HepG2 (cell line): ENCODE measurements around the gene SRXN1. TPM values are rescaled to one million over a fixed set of nuclear protein-coding genes. Genes with fewer than 3 reads are reported as not detected.
A peak's percentile ranks its signal among the peaks of the same experiment; 100 is the strongest.

Experiments
- ATF4 ChIP-seq, 2 experiments: fragments of 450-650 bp in 1 of 2; sonication (generic) in 1 of 2; formaldehyde crosslinking; IDR thresholded peaks; 2 replicates each; pipeline versions ENCODE4 v1.5.0 to v1.8.0; 2020 to 2022; ENCODE audit warnings: mild to moderate bottlenecking in 1 of 2, missing genetic modification reagents in 1 of 2
- DBP ChIP-seq: sonication (generic); formaldehyde crosslinking; IDR thresholded peaks from 2 replicates; pipeline ENCODE4 v1.4.0; 2020; ENCODE audit warnings: missing genetic modification reagents; ENCODE audit errors: not compliant biosample characterization
- DMAP1 ChIP-seq: IDR thresholded peaks from 2 replicates; pipeline ENCODE4 v1.6.1; 2016
- KLF13 ChIP-seq: sonication (generic); formaldehyde crosslinking; IDR thresholded peaks from 2 replicates; pipeline ENCODE4 v1.4.0; 2020; ENCODE audit warnings: mild to moderate bottlenecking, missing genetic modification reagents
- MXD3 ChIP-seq: IDR thresholded peaks from 2 replicates; pipeline ENCODE4 v1.6.1; 2016; ENCODE audit warnings: mild to moderate bottlenecking, missing biosample characterization, missing genetic modification reagents
- MYNN ChIP-seq: sonication (generic); formaldehyde crosslinking; IDR thresholded peaks from 2 replicates; pipeline ENCODE4 v1.4.0; 2020; ENCODE audit warnings: mild to moderate bottlenecking, low read depth, missing genetic modification reagents
- NCOR1 ChIP-seq: fragments of 200-600 bp; sonication (generic); IDR thresholded peaks from 2 replicates; pipeline ENCODE4 v1.7.0; 2017; ENCODE audit warnings: antibody characterized with exemption, low read length, borderline replicate concordance
- NFIC ChIP-seq: IDR thresholded peaks from 2 replicates; pipeline ENCODE4 v1.6.1; 2012; ENCODE audit warnings: mild to moderate bottlenecking, low read length, inconsistent platforms
- RERE ChIP-seq: IDR thresholded peaks from 2 replicates; pipeline ENCODE4 v1.6.1; 2016; ENCODE audit warnings: low read depth, missing genetic modification reagents, missing compliant biosample characterization
- RFX1 ChIP-seq: fragments of 450-650 bp; IDR thresholded peaks from 2 replicates; pipeline ENCODE4 v1.6.1; 2017
- SIN3B ChIP-seq: fragments of 150-350 bp; IDR thresholded peaks from 2 replicates; pipeline ENCODE4 v1.6.1; 2014; ENCODE audit warnings: low read length
- SMARCE1 ChIP-seq: fragments of 450-650 bp; IDR thresholded peaks from 2 replicates; pipeline ENCODE4 v1.6.1; 2017; ENCODE audit warnings: borderline replicate concordance
- TARDBP ChIP-seq: sonication (generic); formaldehyde crosslinking; IDR thresholded peaks from 2 replicates; pipeline ENCODE4 v1.8.0; 2022; ENCODE audit warnings: mild to moderate bottlenecking, missing genetic modification reagents
- TBP ChIP-seq: sonication (generic); formaldehyde crosslinking; IDR thresholded peaks from 2 replicates; pipeline ENCODE4 v1.5.0; 2020; ENCODE audit warnings: missing genetic modification reagents
- THAP8 ChIP-seq: sonication (generic); formaldehyde crosslinking; IDR thresholded peaks from 2 replicates; pipeline ENCODE4 v1.5.1; 2020; ENCODE audit warnings: missing genetic modification reagents, mild to moderate bottlenecking, borderline replicate concordance
- WIZ ChIP-seq: sonication (generic); formaldehyde crosslinking; IDR thresholded peaks from 2 replicates; pipeline ENCODE4 v1.5.1; 2020; ENCODE audit warnings: mild to moderate bottlenecking, missing genetic modification reagents
- YY1 ChIP-seq: IDR thresholded peaks from 2 replicates; pipeline ENCODE4 v1.6.1; 2011; ENCODE audit warnings: low read length, low read depth, moderate library complexity, mild to moderate bottlenecking; ENCODE audit not compliant: insufficient read depth, insufficient replicate concordance
- ZBTB1 ChIP-seq: sonication (generic); formaldehyde crosslinking; IDR thresholded peaks from 2 replicates; pipeline ENCODE4 v1.4.0; 2020; ENCODE audit warnings: missing genetic modification reagents, borderline replicate concordance
- ZC3H4 ChIP-seq: sonication (generic); formaldehyde crosslinking; IDR thresholded peaks from 2 replicates; pipeline ENCODE4 v1.4.0; 2020; ENCODE audit warnings: missing genetic modification reagents, borderline replicate concordance
- ZNF296 ChIP-seq: sonication (generic); formaldehyde crosslinking; conservative IDR thresholded peaks from 2 replicates; pipeline ENCODE4 v1.5.0; 2020; ENCODE audit warnings: mild to moderate bottlenecking, missing genetic modification reagents
- ZNF678 ChIP-seq: sonication (generic); formaldehyde crosslinking; IDR thresholded peaks from 2 replicates; pipeline ENCODE4 v1.4.0; 2020; ENCODE audit warnings: mild to moderate bottlenecking, missing genetic modification reagents
- ZNF83 ChIP-seq: sonication (generic); formaldehyde crosslinking; IDR thresholded peaks from 2 replicates; pipeline ENCODE4 v1.4.0; 2020; ENCODE audit warnings: missing genetic modification reagents, mild to moderate bottlenecking, borderline replicate concordance
- polyA plus RNA-seq, 8 experiments: library from polyadenylated mRNA; depleted of rRNA in 3 of 8; stranded (reverse) in 7 of 8; unstranded in 1 of 8; fragments of >200 nt; fragmentation: Illumina TruSeq in 4 of 8; extraction: Trizol in 4 of 8; gene quantifications; 2 replicates each; pipeline versions ENCODE4 v1.2.1 to v1.2.3, GENCODE V29; 2011 to 2016; ENCODE audit warnings: low read depth in 4 of 8, missing spikeins in 1 of 8, mixed read lengths in 1 of 8; ENCODE audit not compliant: insufficient read depth in 1 of 8
- total RNA-seq, 5 experiments: library from RNA; depleted of rRNA; stranded (reverse); fragments of >200 nt; fragmentation: Illumina TruSeq; extraction: Trizol; gene quantifications; 2 replicates each; pipeline ENCODE4 v1.2.3, GENCODE V29; 2016; ENCODE audit warnings: low read depth in 1 of 5

SRXN1 gene
- total and polyA plus RNA-seq, 2 of the 13 experiments (the other 11 are each of a cell fraction or from before 2014, with no cell fraction given), result 29.9 to 87.7 TPM

DNA sequence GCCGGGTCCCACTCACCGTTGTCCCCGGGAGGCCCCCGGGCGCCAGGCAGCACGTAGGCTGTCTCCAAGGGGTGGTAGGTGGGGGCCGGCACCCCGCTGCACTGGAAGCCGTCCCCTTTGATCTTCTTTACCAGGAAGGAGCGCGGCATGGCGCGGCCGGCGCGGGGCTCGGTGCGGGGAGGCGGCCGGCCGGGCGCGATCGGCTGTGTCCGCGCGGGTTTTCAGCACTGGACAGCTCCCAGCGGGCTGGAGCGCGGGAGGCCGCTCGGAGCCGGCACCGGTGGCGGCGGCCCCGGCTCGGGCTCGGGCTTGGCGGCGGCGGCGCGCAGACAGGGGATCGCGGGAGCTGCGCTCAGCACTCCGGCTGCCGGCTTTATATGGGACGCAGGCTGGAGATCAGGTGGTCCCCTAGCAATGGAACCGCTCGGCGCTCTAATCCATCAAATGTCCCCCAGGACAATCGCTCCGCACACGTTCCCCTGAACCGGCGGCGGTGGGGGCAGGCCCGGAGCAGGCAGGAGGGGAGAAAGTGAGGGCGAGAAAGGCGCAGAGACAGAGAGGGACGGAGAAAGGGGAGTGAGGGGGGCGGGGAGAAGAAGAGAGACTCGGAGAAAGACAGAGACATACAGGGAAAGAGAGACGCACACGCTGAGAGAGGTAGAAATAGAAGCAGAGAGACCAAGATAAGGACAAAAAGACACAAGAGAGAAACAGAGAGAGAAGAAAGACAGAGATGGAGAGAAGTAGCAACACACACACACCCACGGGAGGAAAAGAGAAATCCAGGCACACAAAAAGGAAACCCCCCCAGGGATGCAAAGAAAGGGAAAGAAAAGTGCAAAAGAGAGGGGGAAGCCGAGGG lies 22.7 kb upstream of the SRXN1 start, which contains the start of gene SCRT2 (continued):
- TF ChIP-seq SIN3B (peak; percentile 53; the same call in 1 of the 2 replicates), DBP (CRISPR knock-in tag) (peak; percentile 96), MXD3 (CRISPR knock-in tag) (peak; percentile 99), ZNF83 (peak; percentile 80; the same call in 1 of the 2 replicates), RFX1 (no peak), ZC3H4 (CRISPR knock-in tag) (no peak), MYNN (CRISPR knock-in tag) (no peak), TARDBP (CRISPR knock-in tag) (peak; percentile 59; the same call in 1 of the 2 replicates), RERE (CRISPR knock-in tag) (peak; percentile 48; the same call in 1 of the 2 replicates), KLF13 (CRISPR knock-in tag) (no peak), ZNF678 (CRISPR knock-in tag) (peak; percentile 96; the same call in 1 of the 2 replicates), ZBTB1 (CRISPR knock-in tag) (no peak), ATF4 (CRISPR knock-in tag; IDR thresholded peaks at IDR 0.05) (peak in 1 of 2 experiments; percentile 71; a peak in 1 of 4 replicates), THAP8 (CRISPR knock-in tag) (no peak), TBP (CRISPR knock-in tag) (no peak), ZNF296 (no peak), WIZ (CRISPR knock-in tag) (peak; percentile 97), YY1 (peak; percentile 82), NFIC (no peak), NCOR1 (no peak), SMARCE1 (peak; percentile 94; the same call in 1 of the 2 replicates), DMAP1 (no peak)
